Pons (tissue), 1 donor: Measurements from ENCODE around the gene UNCX.

Source experiments
- DNase-seq: peaks from one replicate; pipeline ENCODE4 v3.0.0-alpha.2; 2016; ENCODE audit warnings: low spot score

Gene UNCX

GRCh38 chr7:1232103-1232466 is 587 bp upstream of the UNCX start:
- DNase-seq, result no peak

GRCh38 chr7:1233333-1234048 is 819 bp downstream of the UNCX start:
- no peak for DNase-seq

GRCh38 chr7:1234049-1234880 is 1.6 kb downstream of the UNCX start:
- DNase-seq, result no peak

GRCh38 chr7:1234881-1235500 is 2.3 kb downstream of the UNCX start:
- DNase-seq, result no peak

- no peak for DNase-seq
Measured at GRCh38 chr7:1235501-1236131, 2.9 kb downstream of the UNCX start.

GRCh38 chr7:1236132-1236661 is 3.5 kb downstream of the UNCX start:
- no peak for DNase-seq

- DNase-seq, result no peak
Measured at GRCh38 chr7:1236831-1237701, 4.4 kb downstream of the UNCX start.

- DNase-seq, result no peak
Measured at GRCh38 chr7:1237704-1238255, 5.1 kb downstream of the UNCX start.

GRCh38 chr7:1238450-1238882 is 5.8 kb downstream of the UNCX start:
- DNase-seq, result no peak

GRCh38 chr7:1238931-1239802 is 6.5 kb downstream of the UNCX start:
- no peak for DNase-seq

- no peak for DNase-seq
Measured at GRCh38 chr7:1239803-1240516, 7.3 kb downstream of the UNCX start.

GRCh38 chr7:1240517-1241257 is 8.0 kb downstream of the UNCX start:
- DNase-seq, result no peak

GRCh38 chr7:1241258-1241602 is 8.6 kb downstream of the UNCX start:
- no peak for DNase-seq

GRCh38 chr7:1241603-1242255 is 9.1 kb downstream of the UNCX start:
- no peak for DNase-seq

- DNase-seq, result no peak
Measured at GRCh38 chr7:1242256-1242605, 9.6 kb downstream of the UNCX start.

GRCh38 chr7:1242606-1243289 is 10.1 kb downstream of the UNCX start:
- DNase-seq, result no peak

- no peak for DNase-seq
Measured at GRCh38 chr7:1243290-1243963, 10.8 kb downstream of the UNCX start.
